Fibroblast of skin of scalp (primary cell): Measurements from ENCODE around the gene ADAMTS19.

Source experiments
- DNase-seq: peaks from one replicate; pipeline ENCODE4 v3.0.0-alpha.2; 2013

Gene ADAMTS19

DNA sequence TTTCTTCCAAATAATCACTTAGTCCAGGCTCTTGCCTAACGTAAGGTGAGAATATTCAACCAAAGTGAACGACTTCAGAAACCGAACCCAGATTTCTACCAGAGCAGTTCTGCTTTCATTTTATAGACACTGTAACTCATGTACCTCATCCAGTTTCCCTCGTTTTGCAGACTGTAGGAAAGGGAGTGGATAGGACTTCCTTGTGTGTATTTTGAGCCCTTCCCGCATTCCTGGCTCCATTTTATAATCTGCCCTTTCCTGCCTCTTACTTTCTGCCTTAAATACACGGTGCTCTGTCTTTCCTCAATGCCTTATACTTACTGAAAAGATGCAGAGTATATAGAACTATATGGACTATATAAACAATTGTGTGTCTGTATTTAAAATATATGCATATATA is 308.6 kb downstream of the ADAMTS19 start:
- no peak for DNase-seq

DNA sequence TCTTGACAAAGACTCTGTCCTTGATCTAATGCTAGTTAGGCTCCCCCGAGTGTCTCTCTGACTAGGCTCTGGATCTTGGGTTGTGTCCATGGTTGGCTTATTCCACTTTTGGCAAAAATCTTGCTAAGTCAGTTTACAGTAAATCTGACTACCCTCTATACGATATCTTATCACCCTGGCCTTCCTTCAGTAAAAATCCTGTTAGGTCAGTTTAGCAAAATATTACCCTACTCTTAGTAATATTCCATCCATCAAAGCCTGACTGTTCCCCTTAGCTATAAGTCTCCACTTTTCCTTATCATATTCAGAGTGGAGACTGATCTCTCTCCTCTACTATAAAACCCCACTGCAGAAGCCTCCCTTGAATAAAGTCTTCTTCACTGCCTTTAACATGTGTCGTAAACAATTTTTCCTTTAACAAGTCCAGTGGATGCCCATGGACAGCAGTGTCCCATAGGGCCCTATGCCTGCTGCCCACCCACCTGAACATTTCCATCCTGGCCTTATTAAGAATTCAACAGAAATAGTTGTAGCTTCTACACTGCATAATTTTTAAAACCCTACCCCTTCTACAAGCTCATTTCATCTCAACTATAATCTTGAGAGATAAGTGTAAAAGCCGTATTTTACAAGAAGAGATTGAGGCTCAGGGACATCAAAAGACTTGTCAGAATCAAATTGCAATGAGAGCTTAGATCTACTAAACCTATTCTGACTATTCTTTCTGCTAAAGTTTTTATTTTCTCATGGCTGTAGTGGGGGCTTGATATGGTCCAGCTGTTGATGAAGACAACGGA is 310.1 kb downstream of the ADAMTS19 start:
- DNase-seq, result no peak

DNA sequence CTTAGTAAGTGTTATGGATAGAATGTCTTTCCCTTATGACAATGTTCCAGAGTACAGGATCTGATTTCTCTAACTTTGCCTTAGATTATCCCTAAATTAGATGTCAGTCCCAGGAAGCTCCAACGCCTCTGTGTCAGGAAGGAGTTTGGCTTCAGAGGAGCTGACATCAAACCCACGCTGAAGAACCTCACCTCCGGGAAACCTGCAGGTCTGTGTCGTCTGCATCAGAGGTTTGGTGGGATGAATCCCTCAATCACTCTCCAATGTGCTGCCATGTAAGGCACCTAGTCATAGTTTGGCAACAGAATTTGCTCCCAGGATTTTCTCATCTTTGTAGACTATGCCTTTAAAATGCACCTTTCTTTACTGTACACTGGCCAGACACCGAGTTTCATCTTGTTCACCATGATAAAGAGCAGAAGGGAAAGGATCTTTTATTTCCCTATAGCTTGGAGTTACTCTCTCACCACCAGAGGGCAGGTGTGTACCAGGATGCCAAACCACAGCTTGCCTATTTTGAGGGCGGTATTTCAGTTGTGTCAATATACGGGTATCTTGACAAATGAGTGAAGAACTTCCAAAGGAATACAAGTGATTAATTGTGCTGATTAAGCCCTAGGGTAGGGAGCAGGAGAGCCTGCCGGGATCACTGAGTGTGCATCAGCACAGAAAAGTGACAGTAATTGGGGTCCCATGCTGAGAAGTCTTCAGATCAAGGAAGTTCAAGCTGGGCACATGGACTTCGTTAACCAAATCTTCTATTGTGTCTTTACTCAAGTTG is 311.1 kb downstream of the ADAMTS19 start:
- DNase-seq, result peak; percentile 65

DNA sequence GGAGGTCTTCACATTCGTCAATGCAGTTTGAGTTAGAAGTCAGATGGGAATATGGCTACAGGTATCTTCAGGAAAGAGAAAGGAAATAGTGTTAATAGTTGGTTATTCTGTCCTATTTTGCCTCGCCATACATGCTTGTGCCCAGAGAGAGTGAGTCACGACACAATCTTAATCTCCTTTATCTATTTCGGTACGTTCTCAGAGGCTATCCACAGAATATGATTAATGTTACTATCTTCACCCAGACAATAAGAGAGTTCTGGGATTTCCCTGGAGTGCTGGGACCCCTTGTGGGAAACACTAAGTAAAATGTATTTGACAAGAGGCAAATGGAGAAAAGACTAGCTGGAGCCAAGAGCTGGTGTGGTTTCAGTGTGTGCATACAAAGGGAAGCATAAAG is 313.3 kb downstream of the ADAMTS19 start:
- no peak for DNase-seq

DNA sequence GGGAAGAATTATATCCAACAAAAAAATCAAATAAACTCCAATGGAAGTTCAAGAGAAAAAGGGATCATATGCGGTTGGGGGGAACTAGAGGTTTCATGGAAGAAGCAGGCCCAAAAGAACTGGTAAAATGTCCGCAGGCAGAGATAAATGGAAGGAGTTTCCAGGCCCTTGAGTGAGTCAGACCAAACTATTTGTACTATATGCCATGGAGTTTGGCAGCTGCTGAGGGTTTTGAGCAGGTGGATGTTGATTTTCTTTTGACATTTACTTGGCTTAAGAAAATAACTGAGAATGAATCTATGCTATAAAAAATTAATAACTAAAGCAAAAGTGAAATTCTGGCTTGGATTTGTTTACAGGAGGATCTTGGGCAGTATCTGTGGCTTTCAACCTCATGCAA is 321.5 kb downstream of the ADAMTS19 start:
- no peak for DNase-seq
